Stomach (tissue), 9 donors: ENCODE data around the gene RRP9. TPM values are rescaled to one million over a fixed set of nuclear protein-coding genes. Genes with fewer than 3 reads are reported as not detected.
"Not testable (repeated sequence)": the region's sequence is repeated elsewhere in the genome, so short reads cannot be mapped to it uniquely, and the experiment has no call there.

Experiments used
- DNase-seq, 2 donors: peaks; one replicate each; pipeline versions ENCODE4 v3.0.0 to v3.0.0-alpha.2; 2013 to 2019
- H3K27ac ChIP-seq, 5 donors: fragments of 200-600 bp in 4 of 5; sonication (generic) in 4 of 5; one replicate each; pipeline ENCODE4 v1.5.1; 2013 to 2019; ENCODE audit warnings: mild to moderate bottlenecking in 1 of 5, moderate library complexity in 1 of 5
- H3K27me3 ChIP-seq, 3 donors: fragments of 200-600 bp; sonication (generic); one replicate each; pipeline ENCODE4 v1.5.1; 2017 to 2019; ENCODE audit warnings: mixed run types in 1 of 3
- H3K36me3 ChIP-seq, 4 donors: fragments of 200-600 bp; sonication (generic); 1 replicate in 3 of 4; 2 replicates in 1 of 4; pipeline ENCODE4 v1.5.1; 2016 to 2019
- H3K4me1 ChIP-seq, 4 donors: fragments of 200-600 bp; sonication (generic); one replicate each; pipeline ENCODE4 v1.5.1; 2016 to 2019
- H3K4me3 ChIP-seq, 4 donors: fragments of 200-600 bp; sonication (generic) in 3 of 4; one replicate each; pipeline ENCODE4 v1.5.1; 2016 to 2019; ENCODE audit warnings: mild to moderate bottlenecking in 1 of 4
- H3K9me3 ChIP-seq, 4 donors: fragments of 200-600 bp; sonication (generic); one replicate each; pipeline ENCODE4 v1.5.1; 2016 to 2019
- EP300 ChIP-seq: sonication (generic); formaldehyde crosslinking; IDR thresholded peaks from one replicate; pipeline ENCODE4 v1.6.1; 2017; ENCODE audit warnings: antibody characterized with exemption
- POLR2A ChIP-seq, 4 donors: fragments of 450-650 bp; IDR thresholded peaks; one replicate each; pipeline ENCODE4 v1.6.1; 2016; ENCODE audit warnings: antibody characterized with exemption in 4 of 4, control low read depth in 2 of 4, mild to moderate bottlenecking in 1 of 4, moderate library complexity in 1 of 4
- POLR2AphosphoS5 ChIP-seq, 3 donors: sonication (generic); formaldehyde crosslinking; IDR thresholded peaks; one replicate each; pipeline ENCODE4 v1.6.1; 2016; ENCODE audit warnings: antibody characterized with exemption in 3 of 3
- WGBS, 5 donors: extraction: QIAGEN DNeasy Blood & Tissue Kit in 3 of 5; methylation state at CpG; one replicate each; pipeline versions ENCODE4 v1.1.5 to v1.1.7; 2013 to 2018; 5-methylcytosine and 5-hydroxymethylcytosine counted together
- intact Hi-C: fragments of 100-400 bp; cut with DNase I; formaldehyde crosslinking; loops from one replicate; pipeline ENCODE4 v1.15.1; 2023; ENCODE audit warnings: low total_unique reads
- polyA plus RNA-seq, 3 donors: library from polyadenylated mRNA; stranded (reverse); fragments of 200-250 nt; gene quantifications; one replicate each; pipeline ENCODE4 v1.2.3, GENCODE V29; 2013
- total RNA-seq, 5 donors: library from RNA; depleted of rRNA; stranded (reverse); fragments of >200 nt; gene quantifications; one replicate each; pipeline versions ENCODE4 v1.1.0 to v1.2.3, GENCODE V29; 2014 to 2016
- TF ChIP-seq, protein P1 (sequence below), 7 experiments: fragments of 450-650 bp in 4 of 7; fragments of 200-600 bp in 3 of 7; sonication (generic) in 3 of 7; IDR thresholded peaks; one replicate each; pipeline ENCODE4 v1.5.1; 2016 to 2019; ENCODE audit warnings: antibody characterized with exemption in 7 of 7, control low read depth in 2 of 7, mild to moderate bottlenecking in 1 of 7
- donor health status: healthy with polysubstance abuse.
- donor health status: Bipolar disorder and iron deficiency.
- donor health status: healthy.

RRP9 gene
- total and polyA plus RNA-seq, 8 donors = 3.2 to 21.0 (median 13.0) TPM

DNA sequence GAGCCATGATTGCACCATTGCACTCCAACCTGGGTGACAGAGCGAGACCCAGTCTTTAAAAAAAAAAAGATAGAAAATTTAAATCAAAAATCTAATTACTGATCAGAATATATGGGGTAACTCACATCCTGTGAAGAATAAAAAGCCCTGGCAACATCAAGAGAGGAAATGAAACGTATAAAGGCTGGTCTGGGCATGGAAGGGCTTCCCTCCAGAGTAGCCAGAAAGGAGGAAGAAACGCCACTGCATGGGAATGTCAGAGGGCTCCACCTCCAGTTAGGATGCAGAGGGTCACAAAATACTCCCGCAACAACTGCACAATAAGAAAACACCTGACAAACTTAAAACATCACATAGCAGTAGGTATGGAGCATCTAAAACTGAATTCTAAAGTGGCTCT lies 33.7 kb downstream of the RRP9 start:
- Histone ChIP-seq H3K4me3 (no peak overlapping the region), H3K27me3 (peaks cover 0 to 6% (median 0%) of the 10 kb centered on the region in 3 donors), H3K27ac (no peak overlapping the region), H3K4me1 (no peaks in the 10 kb centered on the region), H3K9me3 (peaks cover 0 to 40% (median 0%) of the 10 kb centered on the region in 4 donors), H3K36me3 (no peaks in the 10 kb centered on the region)
- DNase-seq = no peak
- 72 to 82% (median 76%) methylated on average over 4 of the region's 4 CpGs for WGBS, 5 donors
- intact Hi-C loops = no loop called here
- TF ChIP-seq POLR2AphosphoS5 (IDR thresholded peaks at IDR 0.05) (no peak), EP300 (no peak)

DNA sequence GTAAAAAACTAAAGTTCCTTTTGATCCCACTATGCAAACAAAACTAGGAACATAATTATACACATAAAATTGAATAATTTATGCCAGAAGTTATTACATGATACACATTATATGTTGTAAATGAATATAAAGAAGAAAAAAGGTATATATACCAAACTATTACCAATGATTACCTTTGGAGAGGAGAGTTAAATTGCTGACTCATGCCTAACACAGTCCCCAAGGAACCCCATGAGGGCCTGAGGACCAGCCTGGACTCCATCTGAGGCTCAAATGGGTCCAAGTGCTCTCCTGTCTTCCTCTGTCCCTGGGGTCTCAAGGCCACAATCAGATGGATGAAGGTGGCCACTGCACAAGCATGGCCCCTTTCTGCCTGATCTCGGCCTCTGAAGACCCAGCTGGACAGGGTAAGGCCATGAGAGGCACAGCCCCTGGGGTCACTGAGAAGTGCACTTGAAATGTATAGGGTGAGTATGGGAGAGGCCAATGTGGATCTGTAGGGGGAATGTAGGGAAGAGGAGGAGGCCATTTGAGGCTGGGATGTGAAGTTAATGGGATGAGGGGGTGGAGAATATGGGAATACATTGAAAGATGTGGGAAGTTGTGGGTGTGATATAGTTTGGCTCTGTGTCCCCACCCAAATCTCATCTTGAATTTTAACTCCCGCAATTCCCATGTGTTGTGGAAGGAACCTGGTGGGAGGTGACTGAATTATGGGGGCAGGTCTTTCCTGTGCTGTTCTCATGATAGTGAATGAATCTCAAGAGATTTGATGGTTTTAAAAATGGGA lies 37.5 kb downstream of the RRP9 start:
- no peak overlapping the region for H3K4me3 ChIP-seq
- intact Hi-C loops = no loop called here
- no peaks in the 10 kb centered on the region for H3K36me3 ChIP-seq
- no peak for DNase-seq
- H3K27ac ChIP-seq = no peak overlapping the region
- H3K27me3 ChIP-seq = no peaks in the 10 kb centered on the region
- 85 to 97% (median 93%) methylated on average over 2 of the region's 2 CpGs for WGBS, 5 donors
- no peaks in the 10 kb centered on the region for H3K4me1 ChIP-seq
- H3K9me3 ChIP-seq = peaks cover 0 to 31% (median 0%) of the 10 kb centered on the region in 4 donors
- TF ChIP-seq, protein P1, sequence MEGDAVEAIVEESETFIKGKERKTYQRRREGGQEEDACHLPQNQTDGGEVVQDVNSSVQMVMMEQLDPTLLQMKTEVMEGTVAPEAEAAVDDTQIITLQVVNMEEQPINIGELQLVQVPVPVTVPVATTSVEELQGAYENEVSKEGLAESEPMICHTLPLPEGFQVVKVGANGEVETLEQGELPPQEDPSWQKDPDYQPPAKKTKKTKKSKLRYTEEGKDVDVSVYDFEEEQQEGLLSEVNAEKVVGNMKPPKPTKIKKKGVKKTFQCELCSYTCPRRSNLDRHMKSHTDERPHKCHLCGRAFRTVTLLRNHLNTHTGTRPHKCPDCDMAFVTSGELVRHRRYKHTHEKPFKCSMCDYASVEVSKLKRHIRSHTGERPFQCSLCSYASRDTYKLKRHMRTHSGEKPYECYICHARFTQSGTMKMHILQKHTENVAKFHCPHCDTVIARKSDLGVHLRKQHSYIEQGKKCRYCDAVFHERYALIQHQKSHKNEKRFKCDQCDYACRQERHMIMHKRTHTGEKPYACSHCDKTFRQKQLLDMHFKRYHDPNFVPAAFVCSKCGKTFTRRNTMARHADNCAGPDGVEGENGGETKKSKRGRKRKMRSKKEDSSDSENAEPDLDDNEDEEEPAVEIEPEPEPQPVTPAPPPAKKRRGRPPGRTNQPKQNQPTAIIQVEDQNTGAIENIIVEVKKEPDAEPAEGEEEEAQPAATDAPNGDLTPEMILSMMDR (IDR thresholded peaks at IDR 0.05) = no peak
- TF ChIP-seq POLR2A (IDR thresholded peaks at IDR 0.05) (no peak), EP300 (no peak), POLR2AphosphoS5 (IDR thresholded peaks at IDR 0.05) (no peak)

DNA sequence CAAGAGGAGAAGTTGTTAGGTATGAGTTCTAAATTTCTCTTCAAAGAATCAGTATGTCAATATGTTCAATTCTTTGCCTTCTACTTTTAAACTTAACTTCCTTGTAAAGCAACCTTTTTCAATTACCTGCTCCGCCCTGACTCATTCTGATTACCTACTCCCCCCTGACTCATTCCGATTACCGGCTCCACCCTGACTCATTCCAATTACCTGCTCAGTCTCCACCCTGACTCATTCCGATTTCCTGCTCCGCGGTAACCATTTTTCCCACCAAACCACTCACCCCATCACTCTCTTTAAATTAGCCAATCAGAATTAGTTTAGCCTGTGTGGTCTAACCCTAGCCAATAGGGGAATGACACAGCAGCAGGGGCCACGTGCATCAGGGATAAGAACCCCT lies 39.3 kb downstream of the RRP9 start:
- H3K36me3 ChIP-seq, intact Hi-C loops, H3K4me3 ChIP-seq, H3K27me3 ChIP-seq, H3K4me1 ChIP-seq: not testable (repeated sequence)
- H3K27ac ChIP-seq = peak overlapping the region in 1 of 5 donors; percentile 48
- WGBS, 5 donors = 33 to 56% (median 42%) methylated on average over 6 to 7 of the region's 7 CpGs
- peaks cover 0 to 18% (median 0%) of the 10 kb centered on the region in 4 donors for H3K9me3 ChIP-seq
- peak in 1 of 2 donors; percentile 47 for DNase-seq

DNA sequence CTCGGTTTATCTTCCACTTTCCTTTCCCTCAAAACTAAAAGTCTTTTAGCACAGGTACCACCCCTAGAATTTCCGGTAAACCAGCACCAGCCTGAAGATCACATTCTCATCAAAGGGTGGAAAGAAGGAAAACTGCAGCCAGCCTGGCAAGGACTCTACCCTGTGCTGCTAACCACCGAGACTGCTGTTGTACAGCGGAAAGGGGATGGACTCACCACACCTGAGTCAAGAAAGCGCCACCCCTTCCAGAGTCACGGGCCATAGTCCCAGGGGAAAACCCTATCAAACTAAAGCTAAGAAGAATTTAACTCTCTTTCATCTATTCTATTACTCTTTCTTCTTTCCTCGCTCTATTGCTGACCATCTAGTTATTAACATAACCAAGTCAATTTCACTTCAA lies 41.7 kb downstream of the RRP9 start:
- DNase-seq, intact Hi-C loops, H3K27ac ChIP-seq, H3K4me1 ChIP-seq, H3K9me3 ChIP-seq, H3K4me3 ChIP-seq, H3K36me3 ChIP-seq, H3K27me3 ChIP-seq: not testable (repeated sequence)
- WGBS, 5 donors = 56 to 68% (median 59%) methylated on average over 7 of the region's 7 CpGs

DNA sequence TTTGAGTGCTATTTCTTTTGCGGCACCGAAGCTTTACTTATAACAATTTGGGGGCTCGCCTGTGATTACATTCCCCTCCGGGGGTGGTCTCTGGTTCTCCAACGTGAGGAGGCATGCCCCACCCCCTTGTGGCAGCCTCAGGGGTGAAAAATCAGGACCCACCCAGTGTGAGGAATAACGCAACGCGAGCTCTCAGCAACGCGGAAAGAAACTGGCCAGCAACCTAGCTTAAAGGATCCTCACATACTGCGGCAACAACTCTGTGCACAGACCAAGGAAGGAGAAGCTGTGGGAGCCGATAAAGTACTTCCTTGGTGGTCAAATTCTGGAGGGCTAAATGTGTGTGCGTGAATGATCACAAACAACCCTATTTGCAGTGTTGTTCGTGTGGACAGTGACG lies 44.3 kb downstream of the RRP9 start:
- no peak for DNase-seq
- H3K4me3 ChIP-seq = no peak overlapping the region
- intact Hi-C loops = no loop called here
- H3K27me3 ChIP-seq = peaks cover 0 to 7% (median 0%) of the 10 kb centered on the region in 3 donors
- WGBS, 5 donors = 79 to 90% (median 85%) methylated on average over 15 of the region's 15 CpGs
- no peak overlapping the region for H3K27ac ChIP-seq
- no peaks in the 10 kb centered on the region for H3K9me3 ChIP-seq
- H3K4me1 ChIP-seq = no peaks in the 10 kb centered on the region
- TF ChIP-seq POLR2AphosphoS5 (IDR thresholded peaks at IDR 0.05) (no peak), EP300 (no peak), POLR2A (IDR thresholded peaks at IDR 0.05) (no peak)
- TF ChIP-seq, protein P1 (IDR thresholded peaks at IDR 0.05) = no peak
- H3K36me3 ChIP-seq = no peaks in the 10 kb centered on the region
